Activated T-cell treated with anti-CD3 and anti-CD28 coated beads, Interleukin-2, amount 50 U/mL, for 4 hours (primary cell): ENCODE measurements around the gene GCK. TPM values are rescaled to one million over a fixed set of nuclear protein-coding genes. Genes with fewer than 3 reads are reported as not detected.
A peak's percentile ranks its signal among the peaks of the same experiment; 100 is the strongest.

Experiments used
- ATAC-seq, 2 donors: fragments of 200-7000 bp; cut with Tn5 transposase; one replicate each; pipeline ENCODE4 v1.10.0; 2021
- DNase-seq: peaks from one replicate; pipeline ENCODE4 v3.0.0-alpha.2; 2020
- H3K27me3 Mint-ChIP-seq: one replicate; pipeline ENCODE4 v1.8.0; 2021; ENCODE audit warnings: low read depth, mixed read lengths
- H3K36me3 Mint-ChIP-seq: one replicate; pipeline ENCODE4 v1.8.0; 2022; ENCODE audit warnings: mixed read lengths; ENCODE audit not compliant: insufficient read depth
- H3K4me1 Mint-ChIP-seq: one replicate; pipeline ENCODE4 v1.8.0; 2021; ENCODE audit warnings: low read depth, mixed read lengths
- H3K4me3 Mint-ChIP-seq: one replicate; pipeline ENCODE4 v1.8.0; 2021; ENCODE audit warnings: mild to moderate bottlenecking, moderate library complexity, mixed read lengths
- H3K9me3 Mint-ChIP-seq: one replicate; pipeline ENCODE4 v1.8.0; 2021; ENCODE audit warnings: mixed read lengths
- total RNA-seq, 3 donors: library from RNA; stranded (reverse); gene quantifications; one replicate each; pipeline ENCODE4 v1.2.1, GENCODE V29; 2021

Gene GCK
- total RNA-seq, 3 donors from 2014 or later: 1.3 to 4.3 (median 2.7) TPM

DNA sequence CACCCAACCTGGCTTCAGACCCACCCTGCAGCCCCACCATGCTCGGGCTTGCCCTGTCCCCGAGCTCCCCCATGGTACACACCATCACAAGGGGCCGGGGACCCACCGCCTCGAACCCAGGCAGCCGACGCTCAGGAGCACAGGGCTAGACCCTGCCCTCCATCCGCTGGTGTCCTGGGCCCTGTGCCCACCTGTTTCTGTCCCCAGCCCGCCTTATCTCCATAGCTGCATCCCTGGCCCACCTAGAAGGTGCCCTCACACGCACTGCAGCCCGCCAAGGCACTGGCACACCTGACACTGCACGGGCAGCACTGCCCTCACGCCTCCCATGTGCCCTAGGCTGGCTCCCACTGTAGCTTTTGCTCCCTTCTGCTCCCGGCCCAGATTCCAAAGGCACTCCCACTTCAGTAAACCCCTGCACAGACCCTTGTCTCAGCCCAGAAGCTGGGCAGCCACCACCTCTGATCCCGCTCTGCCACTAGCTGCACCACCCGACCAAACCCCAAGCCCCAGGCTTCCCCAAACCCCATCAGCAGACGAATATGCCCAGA, 28.7 kb upstream of the GCK start:
- Mint-ChIP-seq H3K36me3 (no peaks in the 10 kb centered on the region), H3K9me3 (no peaks in the 10 kb centered on the region), H3K27me3 (no peaks in the 10 kb centered on the region), H3K4me3 (no peak overlapping the region), H3K4me1 (no peaks in the 10 kb centered on the region)
- ATAC-seq: no peak
- DNase-seq: no peak

DNA sequence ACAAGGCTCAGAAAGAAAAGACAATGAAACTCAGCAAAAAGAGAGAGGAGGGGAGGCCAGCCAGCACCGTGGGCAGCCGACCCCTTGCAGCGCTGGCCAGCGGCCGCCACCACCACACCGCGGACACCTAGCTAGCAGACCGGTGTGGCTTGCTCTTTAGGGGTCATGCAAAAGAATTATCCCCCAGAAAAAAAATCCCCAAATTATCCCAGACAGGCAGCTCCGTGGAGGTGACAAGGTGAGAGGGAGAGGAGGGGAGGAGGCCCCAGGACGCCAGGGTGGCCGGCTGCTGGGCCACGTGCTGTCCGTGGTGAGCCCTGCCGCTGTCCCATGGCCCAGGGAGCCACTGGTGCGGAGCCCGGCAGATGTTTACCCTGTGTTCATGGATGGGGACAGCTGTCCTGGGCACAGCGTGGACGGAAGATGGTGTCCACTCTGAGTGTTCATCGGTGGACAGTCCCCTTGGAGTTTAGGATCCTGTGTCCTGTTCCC, 28.0 kb upstream of the GCK start:
- ATAC-seq: no peak
- no peaks in the 10 kb centered on the region for H3K9me3 Mint-ChIP-seq
- peaks cover 3% of the 10 kb centered on the region for H3K36me3 Mint-ChIP-seq
- no peak for DNase-seq
- H3K27me3 Mint-ChIP-seq: no peaks in the 10 kb centered on the region
- H3K4me1 Mint-ChIP-seq: no peaks in the 10 kb centered on the region
- no peak overlapping the region for H3K4me3 Mint-ChIP-seq

DNA sequence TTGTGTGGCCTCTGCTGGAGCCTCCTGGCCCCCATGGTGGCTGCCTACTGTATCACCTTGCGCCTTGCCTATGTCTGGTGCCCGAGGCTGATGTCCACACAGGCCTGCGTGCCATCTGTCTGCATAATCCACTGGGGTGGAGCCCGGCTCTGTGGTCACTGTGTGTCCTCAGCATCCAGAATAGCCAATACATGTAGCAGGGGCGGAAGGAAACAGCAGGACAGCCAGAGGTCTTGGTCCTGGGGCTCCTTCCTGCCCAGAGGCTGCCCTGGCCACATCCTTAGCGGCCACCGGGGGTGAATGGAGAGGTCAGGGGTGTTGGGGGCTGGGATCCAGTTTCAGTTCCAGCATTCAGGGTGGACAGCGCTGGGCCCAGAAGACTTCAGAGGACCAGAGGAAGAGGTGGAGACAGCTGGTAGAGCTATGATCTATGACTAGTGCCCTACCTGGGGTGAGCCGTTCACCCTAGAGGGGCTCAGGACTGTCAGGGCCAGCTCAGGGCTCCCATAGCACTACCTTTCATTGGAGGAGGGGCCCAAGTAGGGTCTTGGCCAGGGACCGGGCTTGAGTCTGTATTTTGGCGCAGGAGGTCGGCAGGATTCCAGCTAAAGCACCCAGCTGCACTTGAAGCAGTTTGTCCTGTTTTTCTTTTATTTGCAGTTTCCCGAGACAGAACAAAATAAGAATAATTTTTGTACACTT, 27.4 kb upstream of the GCK start:
- H3K4me3 Mint-ChIP-seq: no peak overlapping the region
- no peaks in the 10 kb centered on the region for H3K27me3 Mint-ChIP-seq
- no peaks in the 10 kb centered on the region for H3K4me1 Mint-ChIP-seq
- no peak for ATAC-seq
- H3K9me3 Mint-ChIP-seq: no peaks in the 10 kb centered on the region
- peaks cover 8% of the 10 kb centered on the region for H3K36me3 Mint-ChIP-seq
- DNase-seq: no peak

DNA sequence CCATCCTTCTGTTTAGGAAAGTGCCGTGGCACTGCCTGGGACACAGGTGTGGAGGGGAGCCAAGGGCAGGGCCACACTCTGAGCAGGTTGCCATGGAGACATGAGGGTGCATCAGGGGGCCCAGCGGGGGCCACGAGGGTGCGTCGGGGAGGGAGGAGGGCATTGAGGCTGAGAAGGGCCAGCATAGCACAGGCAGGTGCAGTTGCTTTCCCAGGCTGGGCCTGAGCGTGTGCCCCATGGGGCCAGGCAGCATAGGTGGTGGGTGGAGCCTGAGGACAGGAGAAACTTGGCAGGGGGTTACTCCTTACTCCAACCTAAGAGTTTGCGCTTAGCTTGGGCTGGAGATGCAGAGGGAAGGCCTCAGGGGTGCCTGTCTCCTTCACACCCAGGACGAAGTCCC, 26.8 kb upstream of the GCK start:
- H3K4me1 Mint-ChIP-seq: no peaks in the 10 kb centered on the region
- no peak overlapping the region for H3K4me3 Mint-ChIP-seq
- DNase-seq: no peak
- ATAC-seq: no peak
- H3K36me3 Mint-ChIP-seq: peaks cover 14% of the 10 kb centered on the region
- no peaks in the 10 kb centered on the region for H3K9me3 Mint-ChIP-seq
- no peaks in the 10 kb centered on the region for H3K27me3 Mint-ChIP-seq

DNA sequence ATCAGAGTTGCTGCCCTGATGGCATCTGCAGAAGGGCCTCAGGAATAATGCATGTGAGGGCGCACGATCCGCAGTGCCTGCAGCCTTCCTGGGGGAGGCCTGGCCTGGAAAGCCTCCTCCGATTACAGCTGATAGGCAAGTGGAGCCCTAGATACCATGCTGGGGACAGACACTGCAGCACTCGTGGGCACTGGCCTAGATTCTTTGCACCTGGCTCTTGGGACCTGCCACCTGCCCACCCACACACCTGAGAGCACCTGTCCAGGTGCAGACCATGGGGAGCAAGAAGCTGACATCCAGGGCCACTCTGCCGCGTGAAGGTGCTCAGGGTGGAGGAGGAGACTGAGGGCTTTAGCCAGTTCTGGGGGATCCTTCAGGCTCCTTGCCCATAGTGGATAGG, 26.3 kb upstream of the GCK start:
- no peaks in the 10 kb centered on the region for H3K27me3 Mint-ChIP-seq
- H3K9me3 Mint-ChIP-seq: no peaks in the 10 kb centered on the region
- H3K4me1 Mint-ChIP-seq: no peaks in the 10 kb centered on the region
- H3K36me3 Mint-ChIP-seq: peaks cover 16% of the 10 kb centered on the region
- no peak overlapping the region for H3K4me3 Mint-ChIP-seq
- ATAC-seq (no peak), DNase-seq (no peak)

DNA sequence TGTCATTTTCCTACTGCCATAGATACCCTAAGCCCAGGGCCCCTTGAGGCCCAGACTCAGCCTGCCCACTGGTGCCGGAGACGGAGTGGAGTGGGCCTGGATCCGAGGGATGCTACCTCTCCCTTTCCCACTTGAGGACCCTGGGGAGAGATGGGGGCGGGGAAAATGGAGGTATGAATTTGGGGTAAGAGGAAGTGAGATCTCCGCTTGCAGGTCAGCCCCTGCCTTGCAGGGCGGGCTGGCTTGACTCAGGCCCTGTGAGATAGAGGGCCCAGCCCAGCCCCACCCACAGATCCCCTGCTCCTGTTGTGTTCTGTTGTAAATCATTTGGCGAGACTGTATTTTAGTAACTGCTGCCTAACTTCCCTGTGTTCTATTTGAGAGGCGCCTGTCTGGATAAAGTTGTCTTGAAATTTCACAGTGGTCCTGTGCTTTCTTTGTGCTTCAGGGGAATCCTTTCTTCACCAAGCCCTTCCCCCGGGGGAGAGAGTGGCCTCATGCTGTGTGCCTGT, 24.7 kb upstream of the GCK start:
- no peaks in the 10 kb centered on the region for H3K9me3 Mint-ChIP-seq
- ATAC-seq (no peak), DNase-seq (no peak)
- H3K4me1 Mint-ChIP-seq: no peaks in the 10 kb centered on the region
- H3K27me3 Mint-ChIP-seq: no peaks in the 10 kb centered on the region
- H3K36me3 Mint-ChIP-seq: peaks cover 21% of the 10 kb centered on the region
- no peak overlapping the region for H3K4me3 Mint-ChIP-seq

DNA sequence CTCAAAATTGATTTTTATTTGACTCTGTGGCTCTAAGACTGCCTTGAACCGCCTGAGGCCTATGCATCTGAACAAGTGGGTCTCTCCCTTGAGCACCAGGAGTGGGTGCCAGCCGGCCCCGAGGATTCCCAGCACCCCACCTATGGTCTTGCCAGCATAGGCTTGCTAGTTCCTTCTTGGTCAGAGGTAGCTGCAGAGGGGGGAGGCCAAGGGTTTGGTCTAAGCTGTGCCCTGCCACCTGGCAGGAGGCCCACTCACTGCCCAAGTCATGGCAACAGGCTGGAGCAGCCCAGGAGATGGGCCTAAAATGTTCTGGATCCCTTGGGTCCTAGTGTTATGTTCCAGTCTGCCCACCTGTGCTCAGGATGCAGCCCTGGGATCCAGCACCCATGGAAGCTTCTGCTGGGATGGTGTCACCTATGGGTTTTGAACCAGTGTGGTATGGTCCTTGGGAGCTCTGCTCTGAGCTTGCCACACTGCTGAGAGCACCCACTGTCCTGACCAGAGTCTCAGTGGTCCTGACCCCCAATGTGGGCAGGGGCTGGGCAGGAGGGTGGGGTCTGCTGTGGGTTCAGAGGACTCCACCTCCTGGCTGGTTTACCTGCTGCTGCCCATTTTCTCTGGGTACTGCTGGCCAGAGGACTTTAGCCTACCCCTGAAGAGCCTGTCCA, 24.1 kb upstream of the GCK start:
- DNase-seq (no peak), ATAC-seq (no peak)
- H3K27me3 Mint-ChIP-seq: no peaks in the 10 kb centered on the region
- H3K36me3 Mint-ChIP-seq: peaks cover 24% of the 10 kb centered on the region
- no peaks in the 10 kb centered on the region for H3K4me1 Mint-ChIP-seq
- H3K9me3 Mint-ChIP-seq: no peaks in the 10 kb centered on the region
- no peak overlapping the region for H3K4me3 Mint-ChIP-seq

DNA sequence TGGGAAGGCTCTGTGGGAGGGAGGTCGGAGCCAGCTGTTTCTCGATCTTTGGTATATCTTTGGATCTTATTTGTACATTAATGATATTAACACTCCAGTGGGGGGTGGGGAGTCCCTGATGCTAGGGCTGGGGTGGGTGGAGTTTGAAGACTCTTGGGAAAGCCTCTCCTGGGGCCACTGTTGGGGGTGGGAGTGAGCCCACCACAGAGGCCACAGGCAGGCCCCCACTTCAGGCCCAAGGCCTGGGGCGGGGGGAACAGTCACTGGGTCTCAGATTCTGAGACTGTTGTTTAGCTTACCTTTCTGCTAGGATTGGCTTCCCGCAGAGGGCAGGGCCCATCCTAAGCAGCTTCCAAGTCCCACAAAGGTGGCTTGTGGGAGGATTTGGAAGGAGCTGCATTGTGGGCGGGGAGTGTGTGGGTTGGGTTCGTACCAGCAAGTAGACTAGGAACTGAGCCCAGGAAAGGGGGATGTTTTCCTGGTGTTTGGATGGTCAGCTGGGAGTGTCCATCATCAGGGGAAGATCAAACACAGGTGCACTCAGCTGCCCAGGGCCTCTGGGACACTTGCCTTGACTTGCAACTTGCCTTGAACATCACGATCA, 23.4 kb upstream of the GCK start:
- DNase-seq (no peak), ATAC-seq (no peak)
- no peak overlapping the region for H3K4me3 Mint-ChIP-seq
- H3K36me3 Mint-ChIP-seq: peaks cover 29% of the 10 kb centered on the region
- no peaks in the 10 kb centered on the region for H3K9me3 Mint-ChIP-seq
- H3K4me1 Mint-ChIP-seq: no peaks in the 10 kb centered on the region
- H3K27me3 Mint-ChIP-seq: no peaks in the 10 kb centered on the region

DNA sequence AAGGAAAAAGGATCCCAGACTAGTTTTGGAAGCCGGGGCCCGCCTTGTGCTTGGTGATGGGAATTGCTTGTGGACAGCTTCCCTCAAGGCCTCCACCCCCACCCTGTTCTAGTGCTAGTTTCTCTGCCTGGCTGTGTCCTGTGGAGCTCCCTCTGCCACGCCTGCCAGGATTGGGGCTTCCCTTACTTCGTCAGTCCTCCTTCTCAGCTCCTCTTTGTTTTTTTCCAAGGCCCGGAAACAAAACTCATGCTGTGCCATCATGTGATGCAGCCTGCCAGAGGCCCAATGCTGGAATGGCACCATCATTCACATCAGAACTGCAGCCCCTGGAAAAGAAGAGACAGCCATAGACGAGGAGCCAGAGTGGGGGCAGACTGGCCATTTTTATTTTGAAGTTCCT, 22.8 kb upstream of the GCK start:
- Mint-ChIP-seq H3K4me3 (no peak overlapping the region), H3K4me1 (no peaks in the 10 kb centered on the region), H3K27me3 (no peaks in the 10 kb centered on the region), H3K9me3 (no peaks in the 10 kb centered on the region), H3K36me3 (peaks cover 29% of the 10 kb centered on the region)
- ATAC-seq (no peak), DNase-seq (no peak)

DNA sequence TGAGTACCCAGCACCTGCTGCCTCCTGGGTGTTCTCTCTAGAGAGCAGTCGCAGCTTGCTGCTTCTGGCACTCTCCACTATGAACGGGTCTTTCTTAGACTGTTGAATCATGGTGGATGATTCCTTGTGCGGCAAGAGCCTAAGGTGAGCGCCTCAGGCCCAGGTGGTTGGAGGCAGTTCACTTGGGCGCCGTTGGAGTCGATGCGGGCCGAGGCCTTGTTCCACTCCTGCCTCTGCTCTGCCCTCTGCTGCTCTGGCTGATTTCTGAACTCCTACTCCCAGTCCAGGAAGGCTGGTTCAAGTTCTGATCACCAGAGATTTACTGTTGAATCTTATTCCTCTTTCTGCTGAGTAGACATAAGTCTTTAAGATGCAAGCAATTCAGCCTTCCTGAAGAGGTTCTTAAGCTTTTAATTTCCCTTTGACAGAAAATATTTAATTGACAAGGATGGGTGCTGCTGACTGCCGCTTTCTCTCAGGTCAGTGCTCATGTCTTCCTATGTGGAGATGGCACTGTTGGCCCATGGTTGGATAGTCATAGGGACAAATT, 22.0 kb upstream of the GCK start:
- Mint-ChIP-seq H3K27me3 (no peaks in the 10 kb centered on the region), H3K4me3 (no peak overlapping the region), H3K4me1 (no peaks in the 10 kb centered on the region), H3K9me3 (no peaks in the 10 kb centered on the region), H3K36me3 (peaks cover 34% of the 10 kb centered on the region)
- DNase-seq: no peak
- no peak for ATAC-seq

DNA sequence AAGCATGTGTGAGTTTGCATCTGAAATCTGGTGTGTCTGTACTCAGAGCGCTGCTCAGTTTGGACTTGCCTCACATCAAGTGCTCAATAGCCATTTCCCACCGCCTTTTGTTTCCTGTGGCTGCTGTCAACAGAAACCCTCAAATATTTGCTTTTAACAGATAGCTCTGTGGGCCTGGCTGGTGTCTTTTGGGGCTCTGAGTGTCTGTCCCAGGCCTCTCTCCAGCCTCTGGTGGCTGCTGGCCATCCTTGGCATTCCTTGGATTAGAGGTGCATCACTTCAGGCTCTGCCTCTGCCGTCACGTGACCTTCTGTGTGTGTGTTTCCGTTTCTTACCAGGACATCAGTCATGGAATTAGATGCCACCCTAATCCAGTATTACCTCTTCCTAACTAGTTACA, 20.9 kb upstream of the GCK start:
- no peaks in the 10 kb centered on the region for H3K9me3 Mint-ChIP-seq
- DNase-seq (no peak), ATAC-seq (no peak)
- H3K4me3 Mint-ChIP-seq: no peak overlapping the region
- H3K4me1 Mint-ChIP-seq: peaks cover 3% of the 10 kb centered on the region
- peaks cover 40% of the 10 kb centered on the region for H3K36me3 Mint-ChIP-seq
- no peaks in the 10 kb centered on the region for H3K27me3 Mint-ChIP-seq

DNA sequence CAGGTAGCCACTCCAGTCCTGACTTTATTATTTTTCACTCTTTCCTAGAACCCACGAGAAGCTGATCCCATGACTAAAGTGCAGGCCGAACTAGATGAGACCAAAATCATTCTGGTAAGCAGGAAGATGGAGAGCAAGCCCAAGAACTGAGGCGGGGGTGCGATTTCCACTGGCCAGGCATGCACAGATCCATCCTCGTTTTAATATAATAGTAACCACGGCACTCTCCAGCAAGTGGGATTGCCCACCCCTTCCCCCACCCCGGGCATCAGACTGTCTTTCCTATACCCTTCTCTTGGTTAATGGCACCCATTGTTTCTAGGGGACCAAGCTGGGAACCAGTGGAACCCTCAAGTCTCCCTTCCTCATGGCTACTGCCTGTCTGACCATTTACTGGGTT, 18.8 kb upstream of the GCK start:
- ATAC-seq (no peak), DNase-seq (no peak)
- Mint-ChIP-seq H3K4me3 (no peak overlapping the region), H3K27me3 (no peaks in the 10 kb centered on the region), H3K9me3 (no peaks in the 10 kb centered on the region), H3K36me3 (peaks cover 53% of the 10 kb centered on the region), H3K4me1 (peaks cover 11% of the 10 kb centered on the region)

DNA sequence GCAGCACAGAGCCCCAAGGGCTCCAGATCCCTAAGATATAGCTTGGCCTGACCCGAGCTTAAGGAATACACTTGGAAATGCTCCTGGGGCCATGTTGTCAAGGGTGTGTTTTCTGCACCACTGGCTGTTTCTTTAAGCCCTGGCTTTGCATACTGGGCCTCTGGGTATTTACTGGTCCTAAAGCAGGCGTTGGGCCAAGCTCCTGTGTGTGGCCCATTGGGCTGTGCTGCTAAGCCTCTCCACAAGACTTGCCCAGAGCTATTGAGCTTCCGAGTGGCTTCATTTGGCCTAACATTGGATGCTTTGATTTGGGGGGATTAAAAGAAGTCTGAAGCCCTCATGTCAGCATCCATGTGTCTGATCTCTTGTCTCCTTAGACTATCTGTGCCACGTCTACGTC, 16.8 kb upstream of the GCK start:
- DNase-seq: no peak
- Mint-ChIP-seq H3K36me3 (peaks cover 39% of the 10 kb centered on the region), H3K4me3 (no peak overlapping the region), H3K4me1 (peaks cover 25% of the 10 kb centered on the region), H3K27me3 (no peaks in the 10 kb centered on the region), H3K9me3 (no peaks in the 10 kb centered on the region)
- no peak for ATAC-seq

DNA sequence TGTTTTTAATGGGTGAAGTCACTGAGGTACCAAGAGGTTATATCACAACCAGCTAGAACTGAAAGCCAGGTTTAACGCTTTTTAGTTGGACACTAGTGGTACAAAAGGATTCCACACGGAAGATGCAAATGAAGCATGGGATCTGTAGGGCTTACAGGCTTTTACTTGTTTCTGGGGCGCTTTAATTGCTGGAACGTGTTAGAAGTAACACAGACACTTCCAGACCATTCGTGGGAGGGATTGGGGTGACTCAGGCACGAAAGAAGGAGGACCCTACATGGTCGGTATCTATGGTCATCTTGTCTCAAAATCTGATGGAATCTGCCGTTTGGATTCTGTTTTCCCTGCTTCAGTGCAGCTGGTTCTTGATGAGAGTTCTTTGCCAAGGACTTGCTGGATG, 12.6 kb upstream of the GCK start:
- ATAC-seq (no peak), DNase-seq (no peak)
- peaks cover 28% of the 10 kb centered on the region for H3K4me1 Mint-ChIP-seq
- H3K9me3 Mint-ChIP-seq: no peaks in the 10 kb centered on the region
- peak overlapping the region; percentile 89 for H3K4me3 Mint-ChIP-seq
- peaks cover 24% of the 10 kb centered on the region for H3K36me3 Mint-ChIP-seq
- peaks cover 7% of the 10 kb centered on the region for H3K27me3 Mint-ChIP-seq
